ENCODE data around the gene SPRR1A.

SPRR1A gene

DNA sequence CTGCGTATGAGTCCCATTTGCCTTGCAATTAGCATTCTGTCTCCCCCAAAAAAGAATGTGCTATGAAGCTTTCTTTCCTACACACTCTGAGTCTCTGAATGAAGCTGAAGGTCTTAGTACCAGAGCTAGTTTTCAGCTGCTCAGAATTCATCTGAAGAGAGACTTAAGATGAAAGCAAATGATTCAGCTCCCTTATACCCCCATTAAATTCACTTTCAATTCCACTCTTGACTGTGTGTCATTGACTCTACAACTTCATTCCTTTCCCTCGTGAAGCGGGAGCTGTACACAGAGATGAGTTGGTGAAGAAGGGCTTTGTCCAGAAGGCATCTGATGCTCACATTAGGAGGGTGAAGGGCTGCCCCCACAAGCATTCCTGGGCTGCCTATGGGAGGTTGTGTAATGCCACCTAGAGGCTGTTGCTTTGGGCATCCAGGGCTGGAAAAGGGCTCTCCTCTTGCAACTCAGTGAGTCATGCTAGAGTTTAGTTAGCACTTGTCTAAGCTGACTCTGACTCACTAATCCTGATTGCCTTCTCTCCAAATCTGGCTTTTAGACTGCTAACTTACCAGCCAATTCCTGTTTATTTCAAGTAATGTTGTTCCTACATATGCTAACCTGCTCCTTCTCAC is 48.9 kb downstream of the SPRR1A start:
- DNase-seq: peak; percentile 47

DNA sequence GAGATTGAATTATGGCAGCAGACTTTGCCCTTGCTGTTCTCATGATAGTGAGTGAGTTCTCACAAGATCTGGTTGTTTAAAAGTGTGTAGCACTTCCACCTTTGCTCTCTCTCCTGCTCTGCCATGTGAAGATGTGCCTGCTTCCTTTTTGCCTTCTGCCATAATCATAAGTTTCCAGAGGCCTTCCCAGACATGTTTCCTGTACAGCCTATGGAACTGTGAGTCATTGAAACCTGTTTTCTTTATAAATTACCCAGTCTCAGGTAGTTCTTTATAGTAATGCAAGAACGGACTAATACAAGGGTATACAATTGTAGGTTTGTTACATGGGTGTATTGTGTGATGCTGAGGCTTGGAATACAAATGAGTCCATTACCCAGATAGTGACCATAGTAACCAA is 51.3 kb downstream of the SPRR1A start:
- DNase-seq: no peak
